ENCODE data around the gene SMYD3. TPM values are rescaled to one million over a fixed set of nuclear protein-coding genes. Genes with fewer than 3 reads are reported as not detected.

SMYD3 gene
- total and polyA plus RNA-seq, 2 donors (not counting 3 experiments of a cell fraction or from before 2014, with no cell fraction given) = 16.0 to 32.1 TPM

DNA sequence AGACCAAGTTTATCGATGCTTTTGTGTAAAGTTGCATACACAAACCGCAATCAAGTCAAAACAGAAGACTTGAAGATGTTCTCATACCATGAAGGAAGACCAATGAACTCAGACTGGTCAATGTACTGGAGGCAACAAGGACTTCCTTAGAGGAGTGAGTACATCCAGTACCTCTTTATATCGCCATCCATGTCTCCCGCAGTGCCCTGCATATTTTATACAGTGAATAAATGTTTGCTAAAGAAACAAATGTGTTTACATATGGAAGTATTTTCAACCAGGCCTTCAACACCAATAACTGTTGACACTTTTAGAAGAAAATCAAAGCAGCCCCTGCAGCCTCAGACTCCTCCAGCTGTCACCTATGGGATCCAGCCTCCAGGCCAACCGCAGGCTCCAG, 125.6 kb downstream of the SMYD3 start:
- Histone ChIP-seq H2AFZ (ENCODE audit: low read depth, low read length) (no peak overlapping the region), H3K9ac (replicated peaks; ENCODE audit: extremely low read depth, insufficient read depth, low read length) (no peak overlapping the region), H3K79me2 (ENCODE audit: control insufficient read depth, insufficient read depth, low read length) (peaks cover 3% of the 10 kb centered on the region), H3K4me2 (ENCODE audit: insufficient read depth, low read length) (no peak overlapping the region), H4K20me1 (replicated peaks; ENCODE audit: control insufficient read depth, extremely low read depth, insufficient read depth, low read length) (no peaks in the 10 kb centered on the region), H3K27me3 (ENCODE audit: control insufficient read depth in 2 of 2, insufficient read depth in 2 of 2, low read length in 2 of 2) (no peaks in the 10 kb centered on the region), H3K9me1 (replicated peaks; ENCODE audit: control insufficient read depth, extremely low read depth, insufficient read depth, low read length) (no peaks in the 10 kb centered on the region), H3K9me3 (replicated peaks; ENCODE audit: control insufficient read depth, insufficient read depth, low read length) (no peaks in the 10 kb centered on the region), H3K4me3 (replicated peaks in 1 of 3; ENCODE audit: insufficient read depth in 1 of 3, low read depth in 1 of 3, low read length in 3 of 3) (no peak overlapping the region), H3K27ac (ENCODE audit: insufficient read depth, low read depth, low read length) (no peak overlapping the region), H3K36me3 (ENCODE audit: control insufficient read depth in 2 of 2, extremely low read depth in 1 of 2, insufficient read depth in 2 of 2, low read length in 2 of 2) (no peaks in the 10 kb centered on the region), H3K4me1 (ENCODE audit: control insufficient read depth, extremely low read depth, insufficient read depth, low read length) (peaks cover 8% of the 10 kb centered on the region)
- CTCF ChIA-PET = interaction anchor here (0.7 kb wide), 1 partner anchor 44 kb away, joined by 3 read pairs; no protein-coding TSS in a partner anchor
- no TSS peak for BruUV-seq (replicated peaks)
- DNase-seq (ENCODE audit: low read depth, low spot score) (no peak), FAIRE-seq (no peak)
- dilution Hi-C loops (cut with MboI; ENCODE audit: extremely low pct_ligation_motif_present, low sequenced_read_pairs) = no loop called here
- POLR2A ChIA-PET = no interaction called here
- TF ChIP-seq, protein P1, sequence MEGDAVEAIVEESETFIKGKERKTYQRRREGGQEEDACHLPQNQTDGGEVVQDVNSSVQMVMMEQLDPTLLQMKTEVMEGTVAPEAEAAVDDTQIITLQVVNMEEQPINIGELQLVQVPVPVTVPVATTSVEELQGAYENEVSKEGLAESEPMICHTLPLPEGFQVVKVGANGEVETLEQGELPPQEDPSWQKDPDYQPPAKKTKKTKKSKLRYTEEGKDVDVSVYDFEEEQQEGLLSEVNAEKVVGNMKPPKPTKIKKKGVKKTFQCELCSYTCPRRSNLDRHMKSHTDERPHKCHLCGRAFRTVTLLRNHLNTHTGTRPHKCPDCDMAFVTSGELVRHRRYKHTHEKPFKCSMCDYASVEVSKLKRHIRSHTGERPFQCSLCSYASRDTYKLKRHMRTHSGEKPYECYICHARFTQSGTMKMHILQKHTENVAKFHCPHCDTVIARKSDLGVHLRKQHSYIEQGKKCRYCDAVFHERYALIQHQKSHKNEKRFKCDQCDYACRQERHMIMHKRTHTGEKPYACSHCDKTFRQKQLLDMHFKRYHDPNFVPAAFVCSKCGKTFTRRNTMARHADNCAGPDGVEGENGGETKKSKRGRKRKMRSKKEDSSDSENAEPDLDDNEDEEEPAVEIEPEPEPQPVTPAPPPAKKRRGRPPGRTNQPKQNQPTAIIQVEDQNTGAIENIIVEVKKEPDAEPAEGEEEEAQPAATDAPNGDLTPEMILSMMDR (IDR thresholded peaks at IDR 0.05; ENCODE audit: extremely low read depth in 1 of 2, insufficient read depth in 1 of 2, low read depth in 1 of 2, low read length in 2 of 2) = no peak
- TF ChIP-seq MAX (IDR thresholded peaks at IDR 0.05; ENCODE audit: insufficient read depth, insufficient read length) (no peak), POLR2AphosphoS5 (IDR thresholded peaks at IDR 0.05; ENCODE audit: insufficient read depth, low read depth, low read length) (no peak), JUN (IDR thresholded peaks at IDR 0.05; ENCODE audit: borderline replicate concordance, insufficient read depth, insufficient read length, low read depth) (no peak), FOS (IDR thresholded peaks at IDR 0.05; ENCODE audit: borderline replicate concordance, insufficient read depth, low read length) (no peak), MYC (IDR thresholded peaks at IDR 0.05; ENCODE audit: low read depth, low read length) (no peak), POLR2A (IDR thresholded peaks at IDR 0.05; ENCODE audit: low read depth, low read length) (no peak), EZH2 (IDR thresholded peaks at IDR 0.05; ENCODE audit: borderline replicate concordance, low read depth, low read length, severe bottlenecking) (no peak), GATA2 (IDR thresholded peaks at IDR 0.05; ENCODE audit: insufficient read depth, insufficient read length, low read depth, low read length) (no peak)
- intact Hi-C loops (cut with micrococcal nuclease) = no loop called here
